GM23248 (cell line): Measurements from ENCODE around the gene FRYL.

Source experiments
- EZH2 ChIP-seq: fragments of 200-600 bp; sonication (generic); IDR thresholded peaks from 2 replicates; pipeline ENCODE4 v1.6.1; 2018; ENCODE audit warnings: antibody characterized with exemption, mild to moderate bottlenecking; ENCODE audit not compliant: insufficient read depth, poor library complexity, severe bottlenecking
- EZH2phosphoT487 ChIP-seq: fragments of 200-600 bp; sonication (generic); IDR thresholded peaks from 2 replicates; pipeline ENCODE4 v1.6.1; 2018; ENCODE audit warnings: antibody characterized with exemption, moderate library complexity, mild to moderate bottlenecking, low read depth; ENCODE audit not compliant: insufficient read depth

DNA sequence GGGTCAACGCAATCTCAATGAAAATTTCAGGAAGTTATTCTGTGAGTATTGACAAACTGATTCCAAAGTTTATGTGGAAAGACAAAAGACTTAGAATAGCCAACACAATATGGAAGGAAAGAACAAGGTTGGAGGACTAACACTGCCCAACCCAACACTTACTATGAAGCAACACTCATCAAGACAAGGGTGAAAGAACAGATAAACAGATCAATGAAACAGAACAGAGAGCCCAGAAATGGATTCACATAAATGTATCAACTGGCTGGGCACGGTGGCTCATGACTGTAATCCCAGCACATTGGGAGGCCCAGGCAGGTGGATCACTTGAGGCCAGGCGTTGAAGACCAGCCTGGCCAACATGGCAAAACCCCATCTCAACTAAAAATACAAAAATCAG, 41.2 kb downstream of the FRYL start:
- TF ChIP-seq EZH2 (no peak), EZH2phosphoT487 (no peak)
